A673 (cell line): ENCODE data around the gene PARP14. TPM values are rescaled to one million over a fixed set of nuclear protein-coding genes. Genes with fewer than 3 reads are reported as not detected.
"Not testable (repeated sequence)": the region's sequence is repeated elsewhere in the genome, so short reads cannot be mapped to it uniquely, and the experiment has no call there.

Experiments
- BruUV-seq: library from RNA; stranded (reverse); fragments of 400-500 nt; replicated peaks from 2 replicates; lab custom pipeline; 2021; lab: Mats Ljungman, UMichigan
- CTCF ChIA-PET: fragments of 300-600 bp; sonication (Branson Sonifier 250); formaldehyde crosslinking; loops from one replicate; lab custom pipeline; 2022; ENCODE audit warnings: antibody characterized with exemption; lab: Charles Lee
- POLR2A ChIA-PET: fragments of 300-600 bp; sonication (Branson Sonifier 250); formaldehyde crosslinking; loops from one replicate; lab custom pipeline; 2022; ENCODE audit warnings: antibody characterized with exemption; ENCODE audit not compliant: low non-redundant PET; lab: Charles Lee
- DNase-seq: peaks from one replicate; pipeline ENCODE4 v3.0.0-alpha.2; 2015; ENCODE audit warnings: low spot score
- H3K27ac ChIP-seq: fragments of 200-600 bp; sonication (generic); 2 replicates; pipeline ENCODE4 v1.5.1; 2016; ENCODE audit warnings: mixed run types, low read depth, mild to moderate bottlenecking, mixed read lengths, antibody characterized with exemption, low read length; ENCODE audit not compliant: poor library complexity, severe bottlenecking
- H3K27me3 ChIP-seq: fragments of 200-600 bp; sonication (generic); replicated peaks from 2 replicates; pipeline ENCODE4 v1.6.1; 2017; ENCODE audit warnings: mixed run types, low read depth, mild to moderate bottlenecking, mixed read lengths, antibody characterized with exemption, low read length; ENCODE audit not compliant: insufficient read depth, poor library complexity
- H3K36me3 ChIP-seq: fragments of 200-600 bp; sonication (generic); 2 replicates; pipeline ENCODE4 v1.6.1; 2016; ENCODE audit warnings: mixed run types, mild to moderate bottlenecking, mixed read lengths, antibody characterized with exemption, low read length; ENCODE audit not compliant: insufficient read depth, poor library complexity, severe bottlenecking
- H3K4me1 ChIP-seq: fragments of 200-600 bp; sonication (generic); 2 replicates; pipeline ENCODE4 v1.6.1; 2017; ENCODE audit warnings: mixed run types, mild to moderate bottlenecking, mixed read lengths, antibody characterized with exemption, low read length; ENCODE audit not compliant: insufficient read depth, poor library complexity, severe bottlenecking
- H3K4me3 ChIP-seq: fragments of 200-600 bp; sonication (generic); 2 replicates; pipeline ENCODE4 v1.5.1; 2016; ENCODE audit warnings: low read depth, mixed run types, mild to moderate bottlenecking, mixed read lengths, low read length; ENCODE audit not compliant: poor library complexity, severe bottlenecking
- H3K9me3 ChIP-seq: fragments of 200-600 bp; sonication (generic); 2 replicates; pipeline ENCODE4 v1.6.1; 2016; ENCODE audit warnings: mixed run types, low read depth, mild to moderate bottlenecking, mixed read lengths, antibody characterized with exemption, low read length; ENCODE audit not compliant: poor library complexity, severe bottlenecking
- CTCF ChIP-seq: fragments of 300-800, 200-600 bp; sonication (generic); conservative IDR thresholded peaks from 2 replicates; pipeline ENCODE4 v1.5.1; 2017; ENCODE audit warnings: low read depth, mild to moderate bottlenecking, antibody characterized with exemption, low read length, moderate library complexity, mixed read lengths
- EZH2 ChIP-seq: fragments of 200-600 bp; sonication (generic); IDR thresholded peaks from 2 replicates; pipeline ENCODE4 v1.6.1; 2017; ENCODE audit warnings: borderline replicate concordance, low read depth, mild to moderate bottlenecking, mixed read lengths, antibody characterized with exemption, low read length; ENCODE audit not compliant: poor library complexity, severe bottlenecking
- intact Hi-C: fragments of 100-400 bp; cut with micrococcal nuclease; formaldehyde crosslinking; loops from one replicate; pipeline ENCODE4 v1.10.0; 2022; ENCODE audit not compliant: unreplicated experiment
- total RNA-seq: library from RNA; stranded (reverse); gene quantifications from 2 replicates; pipeline ENCODE4 v1.2.3, GENCODE V29; 2021

The PARP14 gene
- total RNA-seq, 1 experiment from 2014 or later, result 22.8 TPM

- BruUV-seq, intact Hi-C loops, H3K36me3 ChIP-seq, H3K4me3 ChIP-seq, H3K4me1 ChIP-seq, CTCF ChIA-PET, H3K27me3 ChIP-seq, DNase-seq, H3K9me3 ChIP-seq, H3K27ac ChIP-seq, POLR2A ChIA-PET: not testable (repeated sequence)
Observed at GRCh38 chr3:122658336-122658735, 22.3 kb upstream of the PARP14 start.

- TF ChIP-seq EZH2, result no peak
- no peak for TF ChIP-seq CTCF
- H3K27ac ChIP-seq, result no peak overlapping the region
- CTCF ChIA-PET, result no interaction called here
- H3K27me3 ChIP-seq, result no peaks in the 10 kb centered on the region
- no TSS peak for BruUV-seq
- intact Hi-C loops, result no loop called here
- H3K4me1 ChIP-seq, result no peaks in the 10 kb centered on the region
- no peaks in the 10 kb centered on the region for H3K36me3 ChIP-seq
- no peak overlapping the region for H3K4me3 ChIP-seq
- no peaks in the 10 kb centered on the region for H3K9me3 ChIP-seq
- no peak for DNase-seq
- POLR2A ChIA-PET, result no interaction called here
Observed at GRCh38 chr3:122660297-122660974, 20.2 kb upstream of the PARP14 start.

GRCh38 chr3:122661633-122662032 is 19.0 kb upstream of the PARP14 start:
- no peaks in the 10 kb centered on the region for H3K36me3 ChIP-seq
- no peak overlapping the region for H3K27ac ChIP-seq
- ChIA-PET POLR2A (no interaction called here), CTCF (interaction anchor here (0.7 kb wide), 1 partner anchor 1716 kb away, joined by 3 read pairs; no protein-coding TSS in a partner anchor)
- TF ChIP-seq EZH2 (no peak), CTCF (no peak)
- BruUV-seq, result no TSS peak
- H3K9me3 ChIP-seq, result no peaks in the 10 kb centered on the region
- peak; percentile 51 for DNase-seq
- no peaks in the 10 kb centered on the region for H3K4me1 ChIP-seq
- no peak overlapping the region for H3K4me3 ChIP-seq
- intact Hi-C loops, result no loop called here
- H3K27me3 ChIP-seq, result no peaks in the 10 kb centered on the region

GRCh38 chr3:122662505-122662904 is 18.1 kb upstream of the PARP14 start:
- CTCF ChIA-PET, result interaction anchor here (0.7 kb wide), 1 partner anchor 1717 kb away, joined by 3 read pairs; no protein-coding TSS in a partner anchor
- Histone ChIP-seq H3K27me3 (no peaks in the 10 kb centered on the region), H3K9me3 (no peaks in the 10 kb centered on the region), H3K4me1 (no peaks in the 10 kb centered on the region), H3K27ac (no peak overlapping the region), H3K36me3 (no peaks in the 10 kb centered on the region), H3K4me3 (no peak overlapping the region)
- BruUV-seq, result no TSS peak
- TF ChIP-seq CTCF, result no peak
- POLR2A ChIA-PET, result no interaction called here
- intact Hi-C loops, result no loop called here
- DNase-seq, result no peak
